Right lung (tissue), 5 donors: Measurements from ENCODE around the gene DSCAML1. TPM values are rescaled to one million over a fixed set of nuclear protein-coding genes. Genes with fewer than 3 reads are reported as not detected.
"Not testable (repeated sequence)": the region's sequence is repeated elsewhere in the genome, so short reads cannot be mapped to it uniquely, and the experiment has no call there.

Experiments used
- DNase-seq, 2 donors: peaks; one replicate each; pipeline ENCODE4 v3.0.0-alpha.2; 2013
- polyA plus RNA-seq, 5 donors: library from polyadenylated mRNA; unstranded; fragments of 120-200 nt; gene quantifications; one replicate each; pipeline versions ENCODE4 v1.2.1 to v1.2.3, GENCODE V29; 2013; ENCODE audit warnings: inconsistent platforms in 1 of 5, low replicate concordance in 1 of 5; ENCODE audit not compliant: insufficient read length in 5 of 5, insufficient read depth in 1 of 5

The DSCAML1 gene
- polyA plus RNA-seq, 5 donors = 0.85 to 2.1 (median 1.1) TPM

- DNase-seq = no peak
Measured at GRCh38 chr11:117794772-117795629, 2.0 kb downstream of the DSCAML1 start.

- DNase-seq = no peak
Measured at GRCh38 chr11:117794135-117794534, 2.9 kb downstream of the DSCAML1 start.

- no peak for DNase-seq
Measured at GRCh38 chr11:117793583-117793982, 3.4 kb downstream of the DSCAML1 start.

GRCh38 chr11:117792992-117793391 is 4.0 kb downstream of the DSCAML1 start:
- DNase-seq = no peak

GRCh38 chr11:117792241-117792640 is 4.8 kb downstream of the DSCAML1 start:
- no peak for DNase-seq

- DNase-seq = peak in 1 of 2 donors; percentile 31
Measured at GRCh38 chr11:117790279-117790678, 6.7 kb downstream of the DSCAML1 start.

GRCh38 chr11:117789241-117789640 is 7.8 kb downstream of the DSCAML1 start:
- DNase-seq = no peak

- no peak for DNase-seq
Measured at GRCh38 chr11:117786135-117786870, 10.7 kb downstream of the DSCAML1 start.

- DNase-seq = no peak
Measured at GRCh38 chr11:117782101-117782500, 14.9 kb downstream of the DSCAML1 start.

GRCh38 chr11:117781627-117782026 is 15.4 kb downstream of the DSCAML1 start:
- no peak for DNase-seq

- DNase-seq = no peak
Measured at GRCh38 chr11:117780456-117780855, 16.6 kb downstream of the DSCAML1 start.

- DNase-seq = no peak
Measured at GRCh38 chr11:117774553-117774952, 22.5 kb downstream of the DSCAML1 start.

GRCh38 chr11:117772360-117772759 is 24.7 kb downstream of the DSCAML1 start:
- no peak for DNase-seq

GRCh38 chr11:117771841-117772240 is 25.2 kb downstream of the DSCAML1 start:
- no peak for DNase-seq

- no peak for DNase-seq
Measured at GRCh38 chr11:117771197-117771596, 25.8 kb downstream of the DSCAML1 start.

GRCh38 chr11:117770061-117770460 is 27.0 kb downstream of the DSCAML1 start:
- DNase-seq = no peak

GRCh38 chr11:117769533-117769932 is 27.5 kb downstream of the DSCAML1 start:
- no peak for DNase-seq

GRCh38 chr11:117768506-117768905 is 28.5 kb downstream of the DSCAML1 start:
- no peak for DNase-seq

- no peak for DNase-seq
Measured at GRCh38 chr11:117767071-117767470, 29.9 kb downstream of the DSCAML1 start.

GRCh38 chr11:117766576-117766975 is 30.4 kb downstream of the DSCAML1 start:
- no peak for DNase-seq

GRCh38 chr11:117766026-117766425 is 31.0 kb downstream of the DSCAML1 start:
- no peak for DNase-seq

- no peak for DNase-seq
Measured at GRCh38 chr11:117765068-117765467, 31.9 kb downstream of the DSCAML1 start.

- not testable (repeated sequence) for DNase-seq
Measured at GRCh38 chr11:117763465-117763864, 33.6 kb downstream of the DSCAML1 start.
